HG03565 (cell line): ENCODE results near the gene COX7B.
"Not testable (repeated sequence)": the region's sequence is repeated elsewhere in the genome, so short reads cannot be mapped to it uniquely, and the experiment has no call there.

Experiments
- ATAC-seq: cut with Tn5 transposase; IDR thresholded peaks from one replicate; pipeline ENCODE4 v1.9.1; 2021; ENCODE audit warnings: mild to moderate bottlenecking, moderate library complexity; ENCODE audit not compliant: unreplicated experiment

COX7B gene

GRCh38 chrX:77938083-77938680 lies 38.9 kb downstream of the COX7B start:
- no peak for ATAC-seq

- ATAC-seq: not testable (repeated sequence)
These were observed 45.8 kb downstream of the COX7B start for GRCh38 chrX:77945031-77945430.

GRCh38 chrX:77945910-77946545 lies 46.8 kb downstream of the COX7B start:
- ATAC-seq: no peak

- no peak for ATAC-seq
These were observed 47.3 kb downstream of the COX7B start for GRCh38 chrX:77946571-77946970.

GRCh38 chrX:77949840-77950239 lies 50.6 kb downstream of the COX7B start:
- no peak for ATAC-seq

GRCh38 chrX:77952173-77952572 lies 52.9 kb downstream of the COX7B start:
- ATAC-seq: no peak

- ATAC-seq: no peak
These were observed 54.0 kb downstream of the COX7B start for GRCh38 chrX:77953302-77953701.

GRCh38 chrX:77953708-77954107 lies 54.4 kb downstream of the COX7B start:
- no peak for ATAC-seq
